Astrocyte (in vitro differentiated cells and primary cell): ENCODE data around the gene NT5E. TPM values are rescaled to one million over a fixed set of nuclear protein-coding genes. Genes with fewer than 3 reads are reported as not detected.
A peak's percentile ranks its signal among the peaks of the same experiment; 100 is the strongest.

Source experiments
- DNase-seq: peaks from one replicate; pipeline ENCODE4 v3.0.0-alpha.2; 2010; ENCODE audit warnings: low read depth
- FAIRE-seq: peaks from 2 replicates; lab custom pipeline; 2011; peaks lifted over from hg19 to GRCh38; lab: Jason Lieb, UNC
- H2AFZ ChIP-seq: 2 replicates; pipeline ENCODE4 v1.6.0; 2012; ENCODE audit warnings: low read depth, low read length, inconsistent platforms
- H3K27ac ChIP-seq: 2 replicates; pipeline ENCODE4 v1.5.1; 2011; ENCODE audit warnings: low read depth, low read length, inconsistent platforms
- H3K27me3 ChIP-seq: 2 replicates; pipeline ENCODE4 v1.6.0; 2011; ENCODE audit warnings: low read length, inconsistent platforms; ENCODE audit not compliant: insufficient read depth
- H3K36me3 ChIP-seq: 2 replicates; pipeline ENCODE4 v1.5.1; 2011; ENCODE audit warnings: low read length, inconsistent platforms; ENCODE audit not compliant: insufficient read depth
- H3K4me1 ChIP-seq: 2 replicates; pipeline ENCODE4 v1.5.1; 2011; ENCODE audit warnings: low read length, inconsistent platforms; ENCODE audit not compliant: insufficient read depth
- H3K4me2 ChIP-seq: 2 replicates; pipeline ENCODE4 v1.6.0; 2012; ENCODE audit warnings: low read length, inconsistent platforms
- H3K4me3 ChIP-seq: 2 replicates; pipeline ENCODE4 v1.5.1; 2011; ENCODE audit warnings: low read depth, mild to moderate bottlenecking, low read length, inconsistent platforms; ENCODE audit not compliant: insufficient read depth
- H3K79me2 ChIP-seq: 2 replicates; pipeline ENCODE4 v1.6.0; 2012; ENCODE audit warnings: mild to moderate bottlenecking, low read length, inconsistent platforms; ENCODE audit not compliant: insufficient read depth
- H3K9ac ChIP-seq: 2 replicates; pipeline ENCODE4 v1.6.0; 2012; ENCODE audit warnings: mild to moderate bottlenecking, low read length, inconsistent platforms
- H3K9me3 ChIP-seq: 2 replicates; pipeline ENCODE4 v1.5.1; 2012; ENCODE audit warnings: low read depth, mild to moderate bottlenecking, low read length, inconsistent platforms; ENCODE audit not compliant: insufficient read depth
- H4K20me1 ChIP-seq: 2 replicates; pipeline ENCODE4 v1.6.0; 2012; ENCODE audit warnings: low read length, inconsistent platforms; ENCODE audit not compliant: insufficient read depth
- H3K27ac Mint-ChIP-seq: one replicate; pipeline ENCODE4 v1.8.0; 2021; ENCODE audit warnings: mild to moderate bottlenecking, mixed read lengths; ENCODE audit not compliant: unreplicated experiment
- H3K27me3 Mint-ChIP-seq: one replicate; pipeline ENCODE4 v1.8.0; 2021; ENCODE audit warnings: low read depth, mixed read lengths; ENCODE audit not compliant: unreplicated experiment
- H3K36me3 Mint-ChIP-seq: one replicate; pipeline ENCODE4 v1.8.0; 2021; ENCODE audit warnings: low read depth, mixed read lengths; ENCODE audit not compliant: unreplicated experiment
- H3K4me1 Mint-ChIP-seq: one replicate; pipeline ENCODE4 v1.8.0; 2021; ENCODE audit warnings: low read depth, mixed read lengths; ENCODE audit not compliant: unreplicated experiment
- H3K4me3 Mint-ChIP-seq: one replicate; pipeline ENCODE4 v1.8.0; 2021; ENCODE audit warnings: mild to moderate bottlenecking, moderate library complexity, mixed read lengths; ENCODE audit not compliant: unreplicated experiment
- H3K9me3 Mint-ChIP-seq: one replicate; pipeline ENCODE4 v1.8.0; 2021; ENCODE audit warnings: mild to moderate bottlenecking, mixed read lengths; ENCODE audit not compliant: unreplicated experiment
- CTCF ChIP-seq: IDR thresholded peaks from 2 replicates; pipeline ENCODE4 v1.5.1; 2011; ENCODE audit warnings: low read depth, mild to moderate bottlenecking, inconsistent platforms, low read length, moderate library complexity; ENCODE audit not compliant: insufficient read depth
- EZH2 ChIP-seq: IDR thresholded peaks from 2 replicates; pipeline ENCODE4 v1.6.1; 2012; ENCODE audit warnings: mild to moderate bottlenecking, low read length, inconsistent platforms; ENCODE audit not compliant: insufficient read depth
- total RNA-seq: library from RNA; stranded (reverse); gene quantifications from 2 replicates; pipeline ENCODE4 v1.2.1, GENCODE V29; 2021

Gene NT5E
- total RNA-seq, 1 donor from 2014 or later, result 77.4 TPM

GRCh38 chr6:85463621-85464259 lies 13.9 kb downstream of the NT5E start:
- no peaks in the 10 kb centered on the region for H3K9me3 ChIP-seq
- peaks cover 3% of the 10 kb centered on the region for H4K20me1 ChIP-seq
- DNase-seq (no peak), FAIRE-seq (no peak)
- Mint-ChIP-seq H3K36me3 (no peaks in the 10 kb centered on the region), H3K4me3 (no peak overlapping the region), H3K4me1 (peaks cover 74% of the 10 kb centered on the region), H3K27me3 (no peaks in the 10 kb centered on the region), H3K9me3 (no peaks in the 10 kb centered on the region), H3K27ac (peak overlapping the region; percentile 95)
- H3K36me3 ChIP-seq, result peaks cover 4% of the 10 kb centered on the region
- H3K4me3 ChIP-seq, result no peak overlapping the region
- peaks cover 73% of the 10 kb centered on the region for H3K4me1 ChIP-seq
- peak overlapping the region; percentile 97 for H3K27ac ChIP-seq
- no peak overlapping the region for H2AFZ ChIP-seq
- H3K27me3 ChIP-seq, result no peaks in the 10 kb centered on the region
- peaks cover 25% of the 10 kb centered on the region for H3K79me2 ChIP-seq
- TF ChIP-seq CTCF, result no peak
- no peak for TF ChIP-seq EZH2
- H3K9ac ChIP-seq, result peak overlapping the region; percentile 25
- H3K4me2 ChIP-seq, result peak overlapping the region; percentile 81

GRCh38 chr6:85464260-85464644 lies 14.4 kb downstream of the NT5E start:
- TF ChIP-seq CTCF, result no peak
- no peak for TF ChIP-seq EZH2
- H3K9ac ChIP-seq, result peak overlapping the region; percentile 82
- peak overlapping the region; percentile 81 for H3K4me2 ChIP-seq
- Mint-ChIP-seq H3K36me3 (no peaks in the 10 kb centered on the region), H3K27me3 (no peaks in the 10 kb centered on the region), H3K27ac (peak overlapping the region; percentile 95), H3K9me3 (no peaks in the 10 kb centered on the region), H3K4me1 (peaks cover 72% of the 10 kb centered on the region), H3K4me3 (peak overlapping the region; percentile 2)
- no peaks in the 10 kb centered on the region for H3K27me3 ChIP-seq
- no peaks in the 10 kb centered on the region for H4K20me1 ChIP-seq
- peaks cover 25% of the 10 kb centered on the region for H3K79me2 ChIP-seq
- H3K9me3 ChIP-seq, result no peaks in the 10 kb centered on the region
- H2AFZ ChIP-seq, result no peak overlapping the region
- DNase-seq (peak; percentile 99), FAIRE-seq (peak; percentile 83)
- H3K4me3 ChIP-seq, result peak overlapping the region; percentile 31
- H3K27ac ChIP-seq, result peak overlapping the region; percentile 97
- H3K36me3 ChIP-seq, result peaks cover 4% of the 10 kb centered on the region
- peaks cover 70% of the 10 kb centered on the region for H3K4me1 ChIP-seq

- H2AFZ ChIP-seq, result no peak overlapping the region
- peak overlapping the region; percentile 81 for H3K4me2 ChIP-seq
- Mint-ChIP-seq H3K27ac (peak overlapping the region; percentile 95), H3K4me1 (peaks cover 72% of the 10 kb centered on the region), H3K9me3 (no peaks in the 10 kb centered on the region), H3K36me3 (no peaks in the 10 kb centered on the region), H3K4me3 (peak overlapping the region; percentile 24), H3K27me3 (no peaks in the 10 kb centered on the region)
- FAIRE-seq (peak; percentile 87), DNase-seq (peak; percentile 91)
- H3K4me1 ChIP-seq, result peaks cover 70% of the 10 kb centered on the region
- H3K4me3 ChIP-seq, result peak overlapping the region; percentile 31
- H3K27me3 ChIP-seq, result no peaks in the 10 kb centered on the region
- H3K36me3 ChIP-seq, result peaks cover 6% of the 10 kb centered on the region
- peak overlapping the region; percentile 97 for H3K27ac ChIP-seq
- TF ChIP-seq CTCF (no peak), EZH2 (no peak)
- H3K79me2 ChIP-seq, result peaks cover 25% of the 10 kb centered on the region
- H3K9ac ChIP-seq, result peak overlapping the region; percentile 82
- no peaks in the 10 kb centered on the region for H4K20me1 ChIP-seq
- H3K9me3 ChIP-seq, result no peaks in the 10 kb centered on the region
Measured at GRCh38 chr6:85464722-85465150, 14.9 kb downstream of the NT5E start.
